Ovary (tissue), 9 donors: ENCODE data around the gene MYB. TPM values are rescaled to one million over a fixed set of nuclear protein-coding genes. Genes with fewer than 3 reads are reported as not detected.

Experiments
- DNase-seq, 5 donors: peaks; one replicate each; pipeline ENCODE4 v3.0.0-alpha.2; 2019 to 2020
- H3K27ac ChIP-seq, 2 donors: fragments of 200-600 bp; one replicate each; pipeline versions ENCODE4 v1.5.1 to v1.8.0; 2019 to 2022
- H3K27me3 ChIP-seq: fragments of 200-600 bp; one replicate; pipeline ENCODE4 v1.8.0; 2022
- H3K36me3 ChIP-seq: fragments of 200-600 bp; sonication (generic); one replicate; pipeline ENCODE4 v1.5.1; 2019
- H3K4me1 ChIP-seq: one replicate; pipeline ENCODE4 v1.8.1; 2013; ENCODE audit warnings: mild to moderate bottlenecking, moderate library complexity; ENCODE audit not compliant: insufficient read depth
- H3K4me3 ChIP-seq: fragments of 200-600 bp; sonication (generic); one replicate; pipeline ENCODE4 v1.5.1; 2017
- H3K9me3 ChIP-seq, 2 donors: fragments of 200-600 bp in 1 of 2; sonication (generic) in 1 of 2; one replicate each; pipeline versions ENCODE4 v1.5.1 to v1.8.1; 2013 to 2019; ENCODE audit warnings: mild to moderate bottlenecking in 1 of 2, moderate library complexity in 1 of 2
- EP300 ChIP-seq: sonication (generic); formaldehyde crosslinking; IDR thresholded peaks from one replicate; pipeline ENCODE4 v1.6.1; 2017; ENCODE audit warnings: antibody characterized with exemption
- POLR2A ChIP-seq: fragments of 450-650 bp; IDR thresholded peaks from one replicate; pipeline ENCODE4 v1.6.1; 2017; ENCODE audit warnings: antibody characterized with exemption, mild to moderate bottlenecking, moderate library complexity
- WGBS, 3 donors: extraction: QIAGEN DNeasy Blood & Tissue Kit in 1 of 3; methylation state at CpG; one replicate each; pipeline versions ENCODE4 v1.1.5 to v1.1.7; 2013 to 2017; 5-methylcytosine and 5-hydroxymethylcytosine counted together
- intact Hi-C, 4 donors: fragments of 100-400 bp; cut with DNase I; formaldehyde crosslinking; loops; one replicate each; pipeline versions ENCODE4 v1.11.0 to v1.15.1; 2022 to 2023
- polyA plus RNA-seq, 2 donors: library from polyadenylated mRNA; stranded (reverse); fragments of 200-250 nt in 1 of 2; fragments of 350-450 nt in 1 of 2; fragmentation: Illumina TruSeq in 1 of 2; extraction: RNeasy Lipid Tissue Mini Kit (QIAGEN cat#74804) in 1 of 2; gene quantifications; one replicate each; pipeline ENCODE4 v1.2.3, GENCODE V29; 2013 to 2014
- total RNA-seq, 7 donors: library from RNA; depleted of rRNA in 2 of 7; stranded (reverse); fragments of >200 nt in 2 of 7; fragmentation: NEBNext Ultra II Directional in 3 of 7; extraction: Animal tissue kit (Norgen Biotek cat#: 25700) in 3 of 7; gene quantifications; one replicate each; pipeline versions ENCODE4 v1.1.0 to v1.2.4, GENCODE V29; 2016 to 2023
- TF ChIP-seq, protein P1 (sequence below), 3 donors: fragments of 450-650 bp in 2 of 3; fragments of 200-600 bp in 1 of 3; IDR thresholded peaks; one replicate each; pipeline versions ENCODE4 v1.5.1 to v1.8.0; 2016 to 2022; ENCODE audit warnings: antibody characterized with exemption in 3 of 3, mild to moderate bottlenecking in 1 of 3
- donor health status: DM: no; HTN: no; CAD: no; lungs with moderate emphysema.
- donor health status: DM: no; HTN: no; CAD: no.
- donor health status: Bipolar disorder and iron deficiency.
- donor health status: DM: yes; HTN: yes; CAD: no.
- donor health status: DM: no; HTN: no; CAD: no.
- donor health status: DM: yes; HTN: yes; CAD: no.

Gene MYB
- total and polyA plus RNA-seq, 9 donors = 0.07 to 7.0 (median 1.0) TPM; not detected in 2

DNA sequence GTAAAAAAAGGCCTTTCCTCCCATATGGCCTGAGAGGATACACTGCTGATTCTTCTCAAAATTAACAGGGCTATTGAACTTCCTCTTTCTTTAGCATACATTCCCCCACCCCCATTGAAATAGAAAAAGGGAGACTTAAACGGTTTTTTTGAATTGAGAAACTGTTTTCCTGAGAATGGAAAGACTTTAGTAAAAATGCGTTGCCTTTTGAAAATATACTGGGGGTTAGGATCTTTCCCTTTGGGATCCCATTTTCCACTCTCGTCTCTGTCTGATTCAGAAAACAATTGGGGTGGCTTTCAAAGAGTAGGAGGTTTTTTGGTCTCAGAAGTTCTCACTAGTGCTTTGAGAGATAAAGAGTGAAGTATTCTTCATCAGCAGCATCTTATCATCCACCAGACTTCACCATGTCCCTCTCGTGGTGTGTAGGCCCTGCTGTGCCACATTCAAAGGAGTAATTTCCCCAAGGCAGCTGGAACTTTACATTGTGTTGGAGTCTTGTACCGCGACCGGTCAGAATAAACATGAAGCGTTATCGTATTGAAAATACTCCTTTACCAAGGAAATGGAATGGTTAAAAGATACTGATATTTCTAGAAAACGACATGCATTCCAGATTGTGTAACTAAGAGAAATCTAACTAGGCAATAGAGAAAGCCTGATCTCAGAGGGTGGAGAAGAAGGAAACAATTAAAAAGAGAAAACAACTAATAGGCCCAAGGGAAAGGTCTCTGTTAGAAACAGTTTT, 10.6 kb downstream of the MYB start:
- H3K36me3 ChIP-seq = no peaks in the 10 kb centered on the region
- TF ChIP-seq, protein P1, sequence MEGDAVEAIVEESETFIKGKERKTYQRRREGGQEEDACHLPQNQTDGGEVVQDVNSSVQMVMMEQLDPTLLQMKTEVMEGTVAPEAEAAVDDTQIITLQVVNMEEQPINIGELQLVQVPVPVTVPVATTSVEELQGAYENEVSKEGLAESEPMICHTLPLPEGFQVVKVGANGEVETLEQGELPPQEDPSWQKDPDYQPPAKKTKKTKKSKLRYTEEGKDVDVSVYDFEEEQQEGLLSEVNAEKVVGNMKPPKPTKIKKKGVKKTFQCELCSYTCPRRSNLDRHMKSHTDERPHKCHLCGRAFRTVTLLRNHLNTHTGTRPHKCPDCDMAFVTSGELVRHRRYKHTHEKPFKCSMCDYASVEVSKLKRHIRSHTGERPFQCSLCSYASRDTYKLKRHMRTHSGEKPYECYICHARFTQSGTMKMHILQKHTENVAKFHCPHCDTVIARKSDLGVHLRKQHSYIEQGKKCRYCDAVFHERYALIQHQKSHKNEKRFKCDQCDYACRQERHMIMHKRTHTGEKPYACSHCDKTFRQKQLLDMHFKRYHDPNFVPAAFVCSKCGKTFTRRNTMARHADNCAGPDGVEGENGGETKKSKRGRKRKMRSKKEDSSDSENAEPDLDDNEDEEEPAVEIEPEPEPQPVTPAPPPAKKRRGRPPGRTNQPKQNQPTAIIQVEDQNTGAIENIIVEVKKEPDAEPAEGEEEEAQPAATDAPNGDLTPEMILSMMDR (IDR thresholded peaks at IDR 0.05) = no peak
- no peak for TF ChIP-seq EP300
- no peak for TF ChIP-seq POLR2A
- H3K27me3 ChIP-seq = no peaks in the 10 kb centered on the region
- intact Hi-C loops = no loop called here
- no peak overlapping the region for H3K4me3 ChIP-seq
- DNase-seq = no peak
- H3K9me3 ChIP-seq = no peaks in the 10 kb centered on the region
- H3K4me1 ChIP-seq = no peaks in the 10 kb centered on the region
- no peak overlapping the region for H3K27ac ChIP-seq
- WGBS, 3 donors = 87 to 89% (median 87%) methylated on average over 10 of the region's 10 CpGs

DNA sequence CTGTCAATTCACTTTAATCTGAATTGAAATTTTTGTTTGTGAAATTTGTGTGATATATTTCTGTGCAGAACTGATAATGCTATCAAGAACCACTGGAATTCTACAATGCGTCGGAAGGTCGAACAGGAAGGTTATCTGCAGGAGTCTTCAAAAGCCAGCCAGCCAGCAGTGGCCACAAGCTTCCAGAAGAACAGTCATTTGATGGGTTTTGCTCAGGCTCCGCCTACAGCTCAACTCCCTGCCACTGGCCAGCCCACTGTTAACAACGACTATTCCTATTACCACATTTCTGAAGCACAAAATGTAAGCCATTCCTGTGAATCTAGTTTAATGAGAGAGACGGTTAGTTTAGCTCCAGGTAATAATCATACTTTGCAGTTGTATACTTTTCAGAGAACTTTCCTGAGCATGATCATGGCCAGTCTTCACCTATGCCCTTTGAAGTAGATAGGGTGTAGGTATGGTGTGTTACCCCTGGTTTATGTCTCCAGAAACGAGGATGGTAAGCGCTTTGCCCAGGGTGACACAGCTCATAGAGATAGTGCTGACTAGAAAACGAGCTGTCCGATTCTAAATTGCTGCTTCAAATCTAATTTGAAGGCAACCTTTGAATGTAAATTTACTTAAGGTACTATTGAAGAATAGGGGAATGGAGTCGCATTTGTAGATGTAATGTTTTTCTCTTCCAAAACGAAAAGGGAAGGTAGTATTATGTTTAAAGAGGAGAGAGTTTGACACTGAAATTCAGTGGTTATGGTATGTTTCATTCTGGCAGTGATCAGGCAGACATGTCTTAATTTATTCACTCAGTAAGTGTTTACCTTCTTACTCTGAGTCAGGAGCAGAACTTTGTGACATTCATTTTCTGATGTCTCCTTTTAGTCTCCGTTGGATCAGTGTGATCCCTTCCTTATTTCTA, 11.4 kb downstream of the MYB start:
- H3K9me3 ChIP-seq = no peaks in the 10 kb centered on the region
- H3K4me1 ChIP-seq = no peaks in the 10 kb centered on the region
- H3K27me3 ChIP-seq = no peaks in the 10 kb centered on the region
- H3K36me3 ChIP-seq = no peaks in the 10 kb centered on the region
- TF ChIP-seq POLR2A = no peak
- TF ChIP-seq, protein P1 (IDR thresholded peaks at IDR 0.05) = no peak
- TF ChIP-seq EP300 = no peak
- no peak for DNase-seq
- intact Hi-C loops = no loop called here
- no peak overlapping the region for H3K4me3 ChIP-seq
- H3K27ac ChIP-seq = no peak overlapping the region
- 80 to 88% (median 85%) methylated on average over 13 of the region's 13 CpGs for WGBS, 3 donors

DNA sequence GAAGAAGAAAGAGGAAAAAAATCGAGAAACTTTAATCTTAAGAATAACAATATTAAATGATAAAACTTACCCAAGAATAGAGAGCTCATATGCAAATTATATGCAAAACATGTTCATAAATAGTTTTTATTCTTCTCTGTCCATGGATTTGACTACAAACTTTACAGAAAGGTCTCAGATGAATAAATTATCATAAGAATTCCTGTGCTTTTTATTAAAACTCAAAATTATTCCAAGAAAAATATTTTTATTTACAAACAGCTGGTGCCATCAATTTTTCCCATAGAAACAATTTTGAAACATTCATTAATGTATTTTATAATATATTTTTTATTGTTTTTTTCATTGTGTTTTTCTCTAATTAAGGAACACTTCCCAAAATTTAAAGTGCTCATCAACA, 12.1 kb downstream of the MYB start:
- TF ChIP-seq EP300 (no peak), POLR2A (no peak)
- TF ChIP-seq, protein P1 (IDR thresholded peaks at IDR 0.05) = no peak
- H3K27me3 ChIP-seq = no peaks in the 10 kb centered on the region
- DNase-seq = no peak
- no peak overlapping the region for H3K4me3 ChIP-seq
- intact Hi-C loops = no loop called here
- H3K9me3 ChIP-seq = no peaks in the 10 kb centered on the region
- WGBS, 3 donors = 61 to 71% (median 66%) methylated on average over 1 of the region's 1 CpG
- no peaks in the 10 kb centered on the region for H3K4me1 ChIP-seq
- no peaks in the 10 kb centered on the region for H3K36me3 ChIP-seq
- no peak overlapping the region for H3K27ac ChIP-seq

DNA sequence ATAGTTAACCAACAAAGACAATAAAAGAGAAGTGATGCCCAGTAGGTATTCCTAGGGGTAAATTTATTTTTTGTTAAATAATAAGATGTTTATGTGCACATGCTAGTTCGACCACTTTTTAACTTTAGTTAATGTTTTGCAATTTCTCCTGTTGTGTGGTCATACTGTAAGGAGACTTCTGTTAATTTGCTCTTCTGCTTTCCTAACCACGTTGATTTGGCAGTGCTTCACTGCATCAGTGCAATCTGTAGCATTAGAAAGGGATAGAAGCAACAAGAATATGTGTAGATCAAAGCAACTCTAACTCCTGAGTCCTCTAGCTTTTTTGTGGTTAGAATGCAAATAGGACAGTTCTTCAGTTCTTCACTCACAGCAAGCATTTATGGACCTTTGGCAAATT, 13.9 kb downstream of the MYB start:
- Histone ChIP-seq H3K36me3 (no peaks in the 10 kb centered on the region), H3K4me1 (no peaks in the 10 kb centered on the region), H3K4me3 (no peak overlapping the region), H3K27ac (no peak overlapping the region), H3K9me3 (no peaks in the 10 kb centered on the region), H3K27me3 (no peaks in the 10 kb centered on the region)
- DNase-seq = no peak
- TF ChIP-seq EP300 (no peak), POLR2A (no peak)
- TF ChIP-seq, protein P1 (IDR thresholded peaks at IDR 0.05) = no peak
- WGBS, 3 donors = 84 to 85% (median 84%) methylated on average over 2 of the region's 2 CpGs
- intact Hi-C loops = no loop called here
